Neural cell (in vitro differentiated cells): Measurements from ENCODE around the gene DIPK1C. TPM values are rescaled to one million over a fixed set of nuclear protein-coding genes. Genes with fewer than 3 reads are reported as not detected.

Experiments
- H2AFZ ChIP-seq: fragments of 200-600, 300-800 bp; sonication (generic), shearing (Covaris generic); 2 replicates; pipeline ENCODE4 v1.6.0; 2014; ENCODE audit warnings: low read depth, mild to moderate bottlenecking, antibody characterized with exemption, low read length, moderate library complexity
- H3F3A ChIP-seq: fragments of 200-600 bp; shearing (Covaris generic); 2 replicates; pipeline ENCODE4 v1.6.1; 2016; ENCODE audit warnings: mild to moderate bottlenecking, moderate library complexity, mixed read lengths, antibody characterized with exemption, low read length; ENCODE audit not compliant: insufficient read depth, poor library complexity, severe bottlenecking
- H3K27ac ChIP-seq: fragments of 200-600, 300-800 bp; sonication (generic), shearing (Covaris generic); 2 replicates; pipeline ENCODE4 v1.5.1; 2014; ENCODE audit warnings: mild to moderate bottlenecking, low read length, moderate library complexity
- H3K27me3 ChIP-seq: fragments of 300-800, 200-600 bp; sonication (generic), shearing (Covaris generic); 2 replicates; pipeline ENCODE4 v1.6.0; 2014; ENCODE audit warnings: mild to moderate bottlenecking, low read depth, low read length, moderate library complexity; ENCODE audit not compliant: insufficient read depth
- H3K36me3 ChIP-seq: fragments of 300-800, 200-600 bp; sonication (generic), shearing (Covaris generic); 2 replicates; pipeline ENCODE4 v1.5.1; 2014; ENCODE audit warnings: mild to moderate bottlenecking, antibody characterized with exemption, low read length, moderate library complexity; ENCODE audit not compliant: insufficient read depth
- H3K4me2 ChIP-seq: fragments of 300-800, 200-600 bp; sonication (generic), shearing (Covaris generic); 2 replicates; pipeline ENCODE4 v1.6.0; 2014; ENCODE audit warnings: mild to moderate bottlenecking, low read length
- H3K4me3 ChIP-seq: fragments of 300-800, 200-600 bp; sonication (generic), shearing (Covaris generic); 2 replicates; pipeline ENCODE4 v1.5.1; 2014; ENCODE audit warnings: mild to moderate bottlenecking, low read length, moderate library complexity
- H3K79me2 ChIP-seq: fragments of 200-600 bp; shearing (Covaris generic); replicated peaks from 2 replicates; pipeline ENCODE4 v1.6.0; 2014; ENCODE audit warnings: mild to moderate bottlenecking, low read length, moderate library complexity; ENCODE audit not compliant: insufficient read depth
- H3K9ac ChIP-seq: fragments of 300-800, 200-600 bp; sonication (generic), shearing (Covaris generic); 2 replicates; pipeline ENCODE4 v1.6.1; 2016; ENCODE audit warnings: mild to moderate bottlenecking, low read length, mixed read lengths
- H3K9me2 ChIP-seq: fragments of 200-600 bp; shearing (Covaris generic); 2 replicates; pipeline ENCODE4 v1.6.1; 2016; ENCODE audit warnings: mild to moderate bottlenecking, low read length, mixed read lengths; ENCODE audit not compliant: insufficient read depth
- H3K9me3 ChIP-seq: fragments of 200-600, 300-800 bp; sonication (generic), shearing (Covaris generic); 2 replicates; pipeline ENCODE4 v1.6.1; 2016; ENCODE audit warnings: mild to moderate bottlenecking, mixed run types, low read length, moderate library complexity, mixed read lengths
- H4K20me1 ChIP-seq: fragments of 200-600 bp; shearing (Covaris generic); 2 replicates; pipeline ENCODE4 v1.6.1; 2016; ENCODE audit warnings: mild to moderate bottlenecking, mixed run types; ENCODE audit not compliant: insufficient read depth
- CTCF ChIP-seq: fragments of 450-650 bp; IDR thresholded peaks from 2 replicates; pipeline ENCODE4 v1.5.1; 2014; ENCODE audit warnings: antibody characterized with exemption, mild to moderate bottlenecking, moderate library complexity; ENCODE audit not compliant: poor library complexity, severe bottlenecking
- EP300 ChIP-seq: fragments of 450-650 bp; conservative IDR thresholded peaks from 2 replicates; pipeline ENCODE4 v1.6.1; 2014; ENCODE audit warnings: antibody characterized with exemption, mild to moderate bottlenecking, moderate library complexity; ENCODE audit not compliant: poor library complexity, severe bottlenecking
- EZH2 ChIP-seq: fragments of 200-600, 300-800 bp; shearing (Covaris generic), sonication (generic); IDR thresholded peaks from 2 replicates; pipeline ENCODE4 v1.6.1; 2014; ENCODE audit warnings: antibody characterized with exemption, low read length, borderline replicate concordance, mild to moderate bottlenecking; ENCODE audit not compliant: insufficient read depth, poor library complexity, severe bottlenecking
- MXI1 ChIP-seq: fragments of 450-650 bp; conservative IDR thresholded peaks from 2 replicates; pipeline ENCODE4 v1.6.1; 2014; ENCODE audit warnings: antibody characterized with exemption, mild to moderate bottlenecking; ENCODE audit not compliant: poor library complexity, severe bottlenecking
- POLR2AphosphoS5 ChIP-seq: IDR thresholded peaks from 2 replicates; pipeline ENCODE4 v1.6.1; 2012
- RAD21 ChIP-seq: fragments of 450-650 bp; conservative IDR thresholded peaks from 2 replicates; pipeline ENCODE4 v1.6.1; 2014; ENCODE audit warnings: antibody characterized with exemption, mild to moderate bottlenecking, moderate library complexity
- REST ChIP-seq: IDR thresholded peaks from 2 replicates; pipeline ENCODE4 v1.6.1; 2012; ENCODE audit warnings: borderline replicate concordance
- SMC3 ChIP-seq: fragments of 450-650 bp; conservative IDR thresholded peaks from 2 replicates; pipeline ENCODE4 v1.6.1; 2014; ENCODE audit warnings: antibody characterized with exemption, mild to moderate bottlenecking, moderate library complexity; ENCODE audit not compliant: poor library complexity
- TAF1 ChIP-seq: IDR thresholded peaks from 2 replicates; pipeline ENCODE4 v1.6.1; 2012; ENCODE audit warnings: low read depth
- polyA plus RNA-seq: library from polyadenylated mRNA; depleted of rRNA; stranded (reverse); fragments of >200 nt; gene quantifications from 2 replicates; pipeline ENCODE4 v1.2.3, GENCODE V29; 2014

Gene DIPK1C
- polyA plus RNA-seq, 1 donor from 2014 or later, result not detected

- Histone ChIP-seq H3K9ac (no peak overlapping the region), H3K79me2 (no peaks in the 10 kb centered on the region), H3K4me3 (no peak overlapping the region), H3K9me2 (no peaks in the 10 kb centered on the region), H3K27me3 (no peaks in the 10 kb centered on the region), H4K20me1 (no peaks in the 10 kb centered on the region), H3K36me3 (no peaks in the 10 kb centered on the region), H2AFZ (no peak overlapping the region), H3F3A (no peaks in the 10 kb centered on the region), H3K9me3 (no peaks in the 10 kb centered on the region), H3K27ac (no peak overlapping the region), H3K4me2 (no peak overlapping the region)
- TF ChIP-seq MXI1 (no peak), SMC3 (no peak)
Observed at GRCh38 chr18:74430231-74430630, 26.9 kb downstream of the DIPK1C start.

GRCh38 chr18:74429096-74429495, 28.0 kb downstream of the DIPK1C start:
- TF ChIP-seq RAD21 (no peak), SMC3 (no peak), TAF1 (no peak), POLR2AphosphoS5 (no peak), EZH2 (no peak), MXI1 (no peak), EP300 (no peak), REST (no peak), CTCF (no peak)
- H3K9me3 ChIP-seq, result no peaks in the 10 kb centered on the region
- H3F3A ChIP-seq, result no peaks in the 10 kb centered on the region

More at GRCh38 chr18:74429096-74429495, 28.0 kb downstream of the DIPK1C start:
- no peak overlapping the region for H2AFZ ChIP-seq
- no peaks in the 10 kb centered on the region for H3K9me2 ChIP-seq
- H3K79me2 ChIP-seq, result no peaks in the 10 kb centered on the region
- no peak overlapping the region for H3K4me3 ChIP-seq
- no peak overlapping the region for H3K27ac ChIP-seq
- H3K4me2 ChIP-seq, result no peak overlapping the region
- no peak overlapping the region for H3K9ac ChIP-seq
- no peaks in the 10 kb centered on the region for H3K27me3 ChIP-seq
- no peaks in the 10 kb centered on the region for H4K20me1 ChIP-seq
- H3K36me3 ChIP-seq, result no peaks in the 10 kb centered on the region
